Iris pigment epithelial cell (primary cell): Measurements from ENCODE around the gene CMIP.
A peak's percentile ranks its signal among the peaks of the same experiment; 100 is the strongest.
"Not testable (repeated sequence)": the region's sequence is repeated elsewhere in the genome, so short reads cannot be mapped to it uniquely, and the experiment has no call there.

ENCODE experiments used
- DNase-seq: peaks from one replicate; pipeline ENCODE4 v3.0.0-alpha.2; 2011; ENCODE audit warnings: low read depth

CMIP gene

GRCh38 chr16:81568749-81569087 is 124.1 kb downstream of the CMIP start:
- DNase-seq = no peak

GRCh38 chr16:81569361-81570034 is 124.9 kb downstream of the CMIP start:
- DNase-seq = no peak

- DNase-seq = no peak
Observed at GRCh38 chr16:81570151-81570846, 125.7 kb downstream of the CMIP start.

GRCh38 chr16:81571175-81571574 is 126.6 kb downstream of the CMIP start:
- no peak for DNase-seq

GRCh38 chr16:81571592-81572385 is 127.2 kb downstream of the CMIP start:
- no peak for DNase-seq

- no peak for DNase-seq
Observed at GRCh38 chr16:81572386-81573144, 128.0 kb downstream of the CMIP start.

- DNase-seq = no peak
Observed at GRCh38 chr16:81573533-81574020, 129.0 kb downstream of the CMIP start.

- no peak for DNase-seq
Observed at GRCh38 chr16:81574168-81574567, 129.6 kb downstream of the CMIP start.

GRCh38 chr16:81575307-81575706 is 130.7 kb downstream of the CMIP start:
- DNase-seq = no peak

GRCh38 chr16:81575834-81576233 is 131.2 kb downstream of the CMIP start:
- DNase-seq = no peak

- DNase-seq = no peak
Observed at GRCh38 chr16:81576696-81577095, 132.1 kb downstream of the CMIP start.

GRCh38 chr16:81577272-81577671 is 132.7 kb downstream of the CMIP start:
- DNase-seq = not testable (repeated sequence)

GRCh38 chr16:81578076-81578475 is 133.5 kb downstream of the CMIP start:
- DNase-seq = no peak

- DNase-seq = no peak
Observed at GRCh38 chr16:81578636-81579413, 134.2 kb downstream of the CMIP start.

- DNase-seq = no peak
Observed at GRCh38 chr16:81581107-81581506, 136.5 kb downstream of the CMIP start.

- DNase-seq = no peak
Observed at GRCh38 chr16:81582655-81583441, 138.2 kb downstream of the CMIP start.

GRCh38 chr16:81583893-81584631 is 139.5 kb downstream of the CMIP start:
- no peak for DNase-seq

GRCh38 chr16:81585785-81586184 is 141.2 kb downstream of the CMIP start:
- no peak for DNase-seq

- DNase-seq = peak; percentile 40
Observed at GRCh38 chr16:81586417-81586816, 141.8 kb downstream of the CMIP start.
